Stimulated activated CD4-positive, alpha-beta T cell treated with anti-CD3 and anti-CD28 coated beads, Interleukin-4, amount 100 ng/mL, for 1 hour (primary cell): ENCODE measurements around the gene ATP5F1C.
"Not testable (repeated sequence)": the region's sequence is repeated elsewhere in the genome, so short reads cannot be mapped to it uniquely, and the experiment has no call there.

Source experiments
- DNase-seq: peaks from one replicate; pipeline ENCODE4 v3.0.0-alpha.2; 2020

The ATP5F1C gene

GRCh38 chr10:7794251-7795026 is 6.5 kb downstream of the ATP5F1C start:
- no peak for DNase-seq

- no peak for DNase-seq
Observed at GRCh38 chr10:7795605-7796004, 7.6 kb downstream of the ATP5F1C start.

- no peak for DNase-seq
Observed at GRCh38 chr10:7797582-7797981, 9.6 kb downstream of the ATP5F1C start.

- no peak for DNase-seq
Observed at GRCh38 chr10:7802606-7803005, 14.6 kb downstream of the ATP5F1C start.

GRCh38 chr10:7804216-7804615 is 16.2 kb downstream of the ATP5F1C start:
- DNase-seq, result no peak

- no peak for DNase-seq
Observed at GRCh38 chr10:7804741-7805140, 16.8 kb downstream of the ATP5F1C start.

GRCh38 chr10:7808686-7809267 is 20.8 kb downstream of the ATP5F1C start:
- DNase-seq, result no peak

GRCh38 chr10:7810443-7810842 is 22.5 kb downstream of the ATP5F1C start:
- no peak for DNase-seq

GRCh38 chr10:7811000-7811399 is 23.0 kb downstream of the ATP5F1C start:
- no peak for DNase-seq

GRCh38 chr10:7811743-7812142 is 23.8 kb downstream of the ATP5F1C start:
- DNase-seq, result not testable (repeated sequence)

- DNase-seq, result no peak
Observed at GRCh38 chr10:7813481-7813880, 25.5 kb downstream of the ATP5F1C start.

- no peak for DNase-seq
Observed at GRCh38 chr10:7817576-7817975, 29.6 kb downstream of the ATP5F1C start.

- DNase-seq, result no peak
Observed at GRCh38 chr10:7817984-7818294, 30.0 kb downstream of the ATP5F1C start.

- DNase-seq, result peak; percentile 93
Observed at GRCh38 chr10:7818295-7819120, 30.5 kb downstream of the ATP5F1C start, which contains the start of gene TAF3. Gene TAF3, plus strand, starts transcription at chr10:7818505. Its CDS starts 205 bp downstream, at chr10:7818710.

GRCh38 chr10:7819121-7819460 is 31.1 kb downstream of the ATP5F1C start:
- DNase-seq, result peak; percentile 13

GRCh38 chr10:7824251-7824650 is 36.3 kb downstream of the ATP5F1C start:
- DNase-seq, result no peak

- no peak for DNase-seq
Observed at GRCh38 chr10:7826971-7827370, 39.0 kb downstream of the ATP5F1C start.

- DNase-seq, result no peak
Observed at GRCh38 chr10:7829289-7829834, 41.4 kb downstream of the ATP5F1C start.

GRCh38 chr10:7832060-7832459 is 44.1 kb downstream of the ATP5F1C start:
- DNase-seq, result no peak

- DNase-seq, result no peak
Observed at GRCh38 chr10:7833210-7833609, 45.2 kb downstream of the ATP5F1C start.

GRCh38 chr10:7834262-7834661 is 46.3 kb downstream of the ATP5F1C start:
- DNase-seq, result no peak

- no peak for DNase-seq
Observed at GRCh38 chr10:7836571-7836970, 48.6 kb downstream of the ATP5F1C start.

GRCh38 chr10:7846591-7846990 is 58.6 kb downstream of the ATP5F1C start:
- DNase-seq, result no peak
